ENCODE results near the gene NTN3.
A peak's percentile ranks its signal among the peaks of the same experiment; 100 is the strongest.

The NTN3 gene

GRCh38 chr16:2486645-2487516, 15.8 kb downstream of the NTN3 start:
- TF ChIP-seq GATA2 (IDR thresholded peaks at IDR 0.05; ENCODE audit: low read depth, low read length): no peak
- TF ChIP-seq GATA3 (IDR thresholded peaks at IDR 0.05; ENCODE audit: low read depth, low read length): no peak

- TF ChIP-seq GATA2 (IDR thresholded peaks at IDR 0.05; ENCODE audit: low read depth, low read length) (no peak), GATA3 (IDR thresholded peaks at IDR 0.05; ENCODE audit: low read depth, low read length) (no peak)
These were observed 16.4 kb downstream of the NTN3 start for GRCh38 chr16:2487517-2487842.

GRCh38 chr16:2487903-2488531, 16.9 kb downstream of the NTN3 start:
- TF ChIP-seq GATA3 (IDR thresholded peaks at IDR 0.05; ENCODE audit: low read depth, low read length) (no peak), GATA2 (IDR thresholded peaks at IDR 0.05; ENCODE audit: low read depth, low read length) (peak; percentile 49)

- TF ChIP-seq GATA2 (IDR thresholded peaks at IDR 0.05; ENCODE audit: low read depth, low read length) (no peak), GATA3 (IDR thresholded peaks at IDR 0.05; ENCODE audit: low read depth, low read length) (no peak)
These were observed 18.5 kb downstream of the NTN3 start for GRCh38 chr16:2489581-2489980.

GRCh38 chr16:2490190-2491105, 19.4 kb downstream of the NTN3 start:
- TF ChIP-seq GATA2 (IDR thresholded peaks at IDR 0.05; ENCODE audit: low read depth, low read length) (no peak), GATA3 (IDR thresholded peaks at IDR 0.05; ENCODE audit: low read depth, low read length) (no peak)

- TF ChIP-seq GATA2 (IDR thresholded peaks at IDR 0.05; ENCODE audit: low read depth, low read length): no peak
- TF ChIP-seq GATA3 (IDR thresholded peaks at IDR 0.05; ENCODE audit: low read depth, low read length): no peak
These were observed 21.2 kb downstream of the NTN3 start for GRCh38 chr16:2492292-2492691.

- no peak for TF ChIP-seq GATA3 (IDR thresholded peaks at IDR 0.05; ENCODE audit: low read depth, low read length)
- TF ChIP-seq GATA2 (IDR thresholded peaks at IDR 0.05; ENCODE audit: low read depth, low read length): no peak
These were observed 22.5 kb downstream of the NTN3 start for GRCh38 chr16:2493605-2494004.

- TF ChIP-seq GATA3 (IDR thresholded peaks at IDR 0.05; ENCODE audit: low read depth, low read length): no peak
- TF ChIP-seq GATA2 (IDR thresholded peaks at IDR 0.05; ENCODE audit: low read depth, low read length): no peak
These were observed 23.5 kb downstream of the NTN3 start for GRCh38 chr16:2494616-2495015.

GRCh38 chr16:2495041-2495440, 23.9 kb downstream of the NTN3 start:
- TF ChIP-seq GATA2 (IDR thresholded peaks at IDR 0.05; ENCODE audit: low read depth, low read length) (no peak), GATA3 (IDR thresholded peaks at IDR 0.05; ENCODE audit: low read depth, low read length) (no peak)

GRCh38 chr16:2496223-2497115, 25.4 kb downstream of the NTN3 start:
- no peak for TF ChIP-seq GATA2 (IDR thresholded peaks at IDR 0.05; ENCODE audit: low read depth, low read length)
- TF ChIP-seq GATA3 (IDR thresholded peaks at IDR 0.05; ENCODE audit: low read depth, low read length): no peak

GRCh38 chr16:2497116-2497630, 26.1 kb downstream of the NTN3 start:
- TF ChIP-seq GATA2 (IDR thresholded peaks at IDR 0.05; ENCODE audit: low read depth, low read length): no peak
- TF ChIP-seq GATA3 (IDR thresholded peaks at IDR 0.05; ENCODE audit: low read depth, low read length): no peak

- TF ChIP-seq GATA2 (IDR thresholded peaks at IDR 0.05; ENCODE audit: low read depth, low read length): no peak
- TF ChIP-seq GATA3 (IDR thresholded peaks at IDR 0.05; ENCODE audit: low read depth, low read length): no peak
These were observed 26.8 kb downstream of the NTN3 start for GRCh38 chr16:2497695-2498484.

Data from SH-SY5Y (cell line).